CD4-positive, alpha-beta memory T cell (primary cell): ENCODE data around the gene CDK14. TPM values are rescaled to one million over a fixed set of nuclear protein-coding genes. Genes with fewer than 3 reads are reported as not detected.

Experiments used
- CTCF ChIA-PET: fragments of 350-600 bp; sonication (Branson Sonifier 250); formaldehyde crosslinking; loops from one replicate; lab custom pipeline; 2021; ENCODE audit warnings: inconsistent platforms; ENCODE audit not compliant: partially characterized antibody; lab: Charles Lee
- POLR2A ChIA-PET: fragments of 350-600 bp; sonication (Branson Sonifier 250); formaldehyde crosslinking; loops from one replicate; lab custom pipeline; 2021; ENCODE audit not compliant: partially characterized antibody; lab: Charles Lee
- DNase-seq, 5 donors: peaks; one replicate each; pipeline versions ENCODE4 v3.0.0 to v3.0.0-alpha.2; 2020 to 2022; ENCODE audit warnings: mixed read lengths in 1 of 5
- H3K27ac ChIP-seq: one replicate; pipeline ENCODE4 v1.7.0; 2013; ENCODE audit warnings: low read depth, low read length
- H3K27me3 ChIP-seq: 2 replicates; pipeline ENCODE4 v1.7.0; 2013; ENCODE audit warnings: mild to moderate bottlenecking, low read length, moderate library complexity; ENCODE audit not compliant: insufficient read depth
- H3K36me3 ChIP-seq: 2 replicates; pipeline ENCODE4 v1.7.0; 2013; ENCODE audit warnings: mild to moderate bottlenecking, low read length, moderate library complexity; ENCODE audit not compliant: insufficient read depth
- H3K4me1 ChIP-seq: 2 replicates; pipeline ENCODE4 v1.7.0; 2013; ENCODE audit warnings: mild to moderate bottlenecking, low read length, moderate library complexity; ENCODE audit not compliant: insufficient read depth
- H3K4me3 ChIP-seq, 2 donors: one replicate each; pipeline ENCODE4 v1.7.0; 2013; ENCODE audit warnings: low read length in 2 of 2, mild to moderate bottlenecking in 1 of 2
- H3K9me3 ChIP-seq, 2 donors: one replicate each; pipeline ENCODE4 v1.7.0; 2013; ENCODE audit warnings: low read length in 2 of 2, control low read depth in 1 of 2; ENCODE audit not compliant: control insufficient read depth in 1 of 2
- H3K27ac Mint-ChIP-seq, 7 donors: one replicate each; pipeline ENCODE4 v1.8.0; 2020 to 2021; ENCODE audit warnings: mixed read lengths in 7 of 7, mild to moderate bottlenecking in 6 of 7, inconsistent platforms in 3 of 7, moderate library complexity in 3 of 7
- H3K27me3 Mint-ChIP-seq, 2 donors: one replicate each; pipeline ENCODE4 v1.8.0; 2020 to 2021; ENCODE audit warnings: mixed read lengths in 2 of 2
- H3K36me3 Mint-ChIP-seq, 2 donors: one replicate each; pipeline ENCODE4 v1.8.0; 2020 to 2021; ENCODE audit warnings: mixed read lengths in 2 of 2, inconsistent platforms in 1 of 2, mild to moderate bottlenecking in 1 of 2
- H3K4me1 Mint-ChIP-seq, 4 donors: one replicate each; pipeline ENCODE4 v1.8.0; 2020 to 2021; ENCODE audit warnings: mixed read lengths in 4 of 4, mild to moderate bottlenecking in 1 of 4
- H3K4me3 Mint-ChIP-seq, 8 donors: one replicate each; pipeline ENCODE4 v1.8.0; 2020 to 2021; ENCODE audit warnings: mixed read lengths in 8 of 8, mild to moderate bottlenecking in 7 of 8, moderate library complexity in 6 of 8, inconsistent platforms in 3 of 8
- H3K9me3 Mint-ChIP-seq, 8 donors: one replicate each; pipeline ENCODE4 v1.8.0; 2020 to 2021; ENCODE audit warnings: mixed read lengths in 8 of 8, mild to moderate bottlenecking in 5 of 8, inconsistent platforms in 3 of 8, moderate library complexity in 1 of 8
- intact Hi-C: fragments of 100-400 bp; cut with micrococcal nuclease; formaldehyde crosslinking; loops from one replicate; pipeline ENCODE4 v1.15.1; 2023
- polyA plus RNA-seq, 2 donors: library from polyadenylated mRNA; unstranded; fragments of 300-500 nt; fragmentation: Illumina TruSeq; gene quantifications; one replicate each; pipeline ENCODE4 v1.2.3, GENCODE V29; 2021
- total RNA-seq, 2 experiments: library from RNA; stranded (reverse); gene quantifications; one replicate each; pipeline ENCODE4 v1.2.3, GENCODE V29; 2021

CDK14 gene
- total and polyA plus RNA-seq, 4 experiments from 2014 or later = 0.47 to 0.81 (median 0.70) TPM; not detected in 1

DNA sequence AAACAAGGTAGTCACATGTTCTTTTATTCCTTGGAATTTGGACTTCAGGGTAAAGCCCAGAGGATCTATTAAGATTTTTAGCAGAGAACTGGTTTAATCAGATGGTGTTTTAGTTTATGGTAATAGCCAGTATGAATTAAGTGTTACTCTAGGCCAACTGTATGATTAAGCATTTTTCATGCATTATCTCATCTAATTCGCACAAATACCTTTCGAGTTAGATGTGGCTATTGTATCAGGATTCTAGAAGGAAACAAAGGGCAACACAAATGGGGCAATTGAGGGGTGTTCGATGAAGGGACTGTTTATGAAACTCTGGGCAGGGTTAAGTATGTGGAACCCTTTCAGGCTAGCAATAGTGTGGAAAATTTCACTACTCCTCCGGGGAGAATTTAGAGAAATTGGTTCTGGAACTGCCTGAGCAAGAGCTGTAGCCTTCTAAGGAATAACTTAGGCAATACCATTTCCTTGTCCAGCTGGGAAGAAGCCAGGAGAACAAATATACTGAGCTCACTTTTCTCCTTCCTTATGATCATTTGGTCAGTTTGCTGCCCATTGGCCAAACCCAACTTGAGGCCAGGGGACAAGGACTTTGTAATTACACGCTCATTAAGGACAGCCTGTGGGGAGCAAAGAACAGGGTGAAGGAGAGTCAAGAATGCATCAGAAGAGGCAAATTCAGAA, 349.1 kb downstream of the CDK14 start:
- Mint-ChIP-seq H3K4me3 (no peak overlapping the region), H3K36me3 (no peaks in the 10 kb centered on the region), H3K27me3 (no peaks in the 10 kb centered on the region), H3K27ac (no peak overlapping the region), H3K4me1 (no peaks in the 10 kb centered on the region), H3K9me3 (peaks cover 0 to 6% (median 2%) of the 10 kb centered on the region in 8 donors)
- Histone ChIP-seq H3K27me3 (no peaks in the 10 kb centered on the region), H3K27ac (no peak overlapping the region), H3K36me3 (no peaks in the 10 kb centered on the region), H3K4me1 (no peaks in the 10 kb centered on the region), H3K4me3 (no peak overlapping the region), H3K9me3 (no peaks in the 10 kb centered on the region)
- no peak for DNase-seq
- CTCF ChIA-PET = no interaction called here
- POLR2A ChIA-PET = no interaction called here
- intact Hi-C loops = no loop called here

DNA sequence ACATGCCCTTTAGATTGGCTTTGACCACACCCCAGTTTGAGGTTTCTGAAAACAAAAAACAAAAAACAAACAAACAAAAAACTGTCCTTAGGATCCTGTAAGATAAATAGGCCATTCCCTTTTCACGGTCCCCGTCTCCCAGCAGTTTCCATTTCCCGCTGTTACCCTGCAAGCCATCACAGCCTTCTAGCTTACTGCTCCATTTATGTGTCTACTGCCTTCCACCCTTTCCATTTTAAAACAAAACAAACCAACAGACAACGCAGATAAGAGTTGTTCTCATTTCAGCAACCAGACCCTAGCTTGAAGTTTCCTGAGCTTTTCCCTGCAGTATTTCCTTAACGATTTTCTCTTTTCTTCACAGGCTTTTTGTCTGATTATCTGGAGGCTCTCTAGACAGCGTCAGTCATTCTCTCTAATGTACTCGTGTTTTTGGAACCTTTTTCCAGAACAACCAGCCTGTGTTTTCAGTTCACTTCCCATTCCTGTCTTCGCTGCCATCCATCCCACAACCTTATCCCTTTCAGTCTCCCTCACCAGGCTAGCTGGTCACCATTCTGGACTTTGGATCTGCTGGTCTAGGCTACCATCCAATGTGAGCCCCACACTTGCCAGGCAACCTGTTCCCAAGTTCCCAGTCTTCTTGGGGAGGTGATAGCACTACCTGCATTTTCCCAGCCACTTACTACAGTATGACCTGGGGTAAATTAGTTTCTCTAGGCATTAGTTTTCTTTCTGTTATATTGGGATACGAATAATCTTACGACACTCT, 350.8 kb downstream of the CDK14 start:
- intact Hi-C loops = no loop called here
- ChIA-PET CTCF (no interaction called here), POLR2A (no interaction called here)
- Histone ChIP-seq H3K4me3 (no peak overlapping the region), H3K27me3 (no peaks in the 10 kb centered on the region), H3K27ac (no peak overlapping the region), H3K36me3 (no peaks in the 10 kb centered on the region), H3K4me1 (no peaks in the 10 kb centered on the region), H3K9me3 (no peaks in the 10 kb centered on the region)
- Mint-ChIP-seq H3K4me3 (no peak overlapping the region), H3K27me3 (no peaks in the 10 kb centered on the region), H3K9me3 (peaks cover 0 to 6% (median 2%) of the 10 kb centered on the region in 8 donors), H3K27ac (no peak overlapping the region), H3K36me3 (no peaks in the 10 kb centered on the region), H3K4me1 (no peaks in the 10 kb centered on the region)
- DNase-seq = no peak

DNA sequence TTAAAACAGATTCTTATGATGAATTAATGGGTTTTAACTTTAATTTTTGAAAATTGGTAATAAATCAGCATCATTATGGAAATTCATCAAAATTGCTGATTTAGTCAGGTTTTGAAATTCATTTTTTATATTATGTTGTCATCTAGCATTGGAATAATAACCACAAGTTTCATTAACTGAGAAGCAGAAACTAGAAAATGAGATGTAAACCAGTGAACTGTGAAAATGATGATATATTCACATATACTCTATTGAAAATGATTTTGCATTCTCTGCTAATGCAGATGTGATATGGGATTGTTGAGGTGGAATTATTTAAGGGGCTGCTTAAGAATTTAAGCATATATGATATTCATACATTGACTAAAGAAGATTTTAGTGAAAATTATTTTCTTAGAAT, 352.0 kb downstream of the CDK14 start:
- H3K9me3 ChIP-seq = no peaks in the 10 kb centered on the region
- H3K36me3 ChIP-seq = no peaks in the 10 kb centered on the region
- no peaks in the 10 kb centered on the region for H3K36me3 Mint-ChIP-seq
- H3K4me3 ChIP-seq = no peak overlapping the region
- no peak overlapping the region for H3K4me3 Mint-ChIP-seq
- H3K9me3 Mint-ChIP-seq = peaks cover 0 to 6% (median 1%) of the 10 kb centered on the region in 8 donors
- no peak overlapping the region for H3K27ac ChIP-seq
- CTCF ChIA-PET = no interaction called here
- H3K27ac Mint-ChIP-seq = no peak overlapping the region
- no peak for DNase-seq
- H3K27me3 Mint-ChIP-seq = no peaks in the 10 kb centered on the region
- POLR2A ChIA-PET = no interaction called here
- H3K4me1 Mint-ChIP-seq = no peaks in the 10 kb centered on the region
- H3K4me1 ChIP-seq = no peaks in the 10 kb centered on the region
- H3K27me3 ChIP-seq = no peaks in the 10 kb centered on the region
- intact Hi-C loops = no loop called here

DNA sequence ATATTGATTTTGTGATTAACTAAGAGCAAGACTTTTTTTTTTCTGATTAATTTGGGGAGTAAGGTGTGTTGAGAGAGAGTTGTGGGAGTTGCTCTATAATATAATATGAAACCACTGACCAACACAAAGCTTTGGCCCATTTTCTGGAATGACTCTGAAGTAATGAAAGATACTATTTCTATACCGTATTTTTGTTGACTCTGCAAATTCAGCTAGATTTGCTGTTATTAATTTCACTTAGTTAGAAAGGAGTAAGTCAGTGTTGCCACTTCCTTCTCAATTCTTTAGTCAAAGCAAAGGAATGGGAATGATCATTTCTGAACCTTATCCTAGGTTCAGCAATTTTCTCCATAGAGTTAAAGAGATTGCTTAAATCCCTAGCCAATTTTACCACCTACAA, 355.1 kb downstream of the CDK14 start:
- Mint-ChIP-seq H3K4me3 (no peak overlapping the region), H3K36me3 (no peaks in the 10 kb centered on the region), H3K4me1 (no peaks in the 10 kb centered on the region), H3K27me3 (no peaks in the 10 kb centered on the region), H3K9me3 (no peaks in the 10 kb centered on the region), H3K27ac (no peak overlapping the region)
- DNase-seq = no peak
- Histone ChIP-seq H3K27ac (no peak overlapping the region), H3K4me1 (no peaks in the 10 kb centered on the region), H3K4me3 (no peak overlapping the region), H3K9me3 (no peaks in the 10 kb centered on the region), H3K27me3 (no peaks in the 10 kb centered on the region), H3K36me3 (no peaks in the 10 kb centered on the region)
- intact Hi-C loops = no loop called here
- POLR2A ChIA-PET = no interaction called here
- CTCF ChIA-PET = interaction anchor here (1.4 kb wide), 1 partner anchor 21 kb away, joined by 3 read pairs; no protein-coding TSS in a partner anchor

DNA sequence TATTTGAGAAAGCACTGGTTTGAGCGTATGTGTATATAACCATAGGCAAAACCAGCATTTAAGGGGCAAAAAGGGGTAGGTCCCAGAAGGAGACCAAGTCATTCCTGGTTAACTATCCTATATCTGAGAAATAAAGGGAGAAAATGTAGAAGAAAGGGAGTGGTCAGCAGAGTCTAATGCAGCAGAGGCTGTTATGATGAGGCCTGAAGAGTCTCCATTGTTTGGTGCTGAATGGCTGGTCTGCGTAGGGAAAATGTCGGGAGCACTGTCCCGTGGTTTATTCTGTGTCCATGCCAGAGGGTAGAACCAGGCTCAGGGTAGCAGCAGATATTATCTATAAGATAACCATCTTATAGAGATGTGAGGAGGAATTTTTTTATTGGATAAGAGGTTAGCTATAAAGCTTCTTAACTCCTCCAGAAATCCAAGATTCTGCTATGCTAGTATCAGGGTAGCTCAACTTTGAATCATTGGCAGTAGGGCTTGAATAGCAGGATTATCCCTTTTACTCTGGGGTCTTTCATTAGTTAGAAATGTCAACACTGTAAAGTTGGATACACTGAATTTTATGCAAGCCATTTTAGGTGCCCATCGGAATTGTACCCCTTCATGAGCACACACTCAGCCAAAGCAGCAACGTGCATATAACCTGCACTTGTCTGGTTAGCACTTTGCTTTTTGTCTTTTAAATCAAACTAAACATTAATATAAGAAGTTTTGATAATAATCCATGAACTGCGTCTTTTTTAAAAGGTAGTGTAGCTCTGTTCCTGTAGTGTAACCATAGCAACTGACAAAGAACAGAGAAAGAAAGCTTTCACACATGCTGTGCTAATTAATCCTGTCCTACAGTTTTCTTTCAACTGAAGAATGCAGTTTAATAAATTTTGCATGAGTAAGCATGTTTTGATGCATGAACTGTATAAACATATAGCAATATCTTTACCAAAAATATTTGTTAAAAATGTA, 356.1 kb downstream of the CDK14 start:
- H3K4me1 Mint-ChIP-seq = no peaks in the 10 kb centered on the region
- no peak for DNase-seq
- intact Hi-C loops = no loop called here
- H3K4me3 ChIP-seq = no peak overlapping the region
- no peak overlapping the region for H3K4me3 Mint-ChIP-seq
- CTCF ChIA-PET = interaction anchor here (1.4 kb wide), 1 partner anchor 22 kb away, joined by 3 read pairs; no protein-coding TSS in a partner anchor
- H3K27ac Mint-ChIP-seq = no peak overlapping the region
- no peaks in the 10 kb centered on the region for H3K36me3 ChIP-seq
- POLR2A ChIA-PET = no interaction called here
- no peaks in the 10 kb centered on the region for H3K9me3 ChIP-seq
- H3K27ac ChIP-seq = no peak overlapping the region
- no peaks in the 10 kb centered on the region for H3K36me3 Mint-ChIP-seq
- no peaks in the 10 kb centered on the region for H3K9me3 Mint-ChIP-seq
- H3K4me1 ChIP-seq = no peaks in the 10 kb centered on the region
- no peaks in the 10 kb centered on the region for H3K27me3 ChIP-seq
- no peaks in the 10 kb centered on the region for H3K27me3 Mint-ChIP-seq

DNA sequence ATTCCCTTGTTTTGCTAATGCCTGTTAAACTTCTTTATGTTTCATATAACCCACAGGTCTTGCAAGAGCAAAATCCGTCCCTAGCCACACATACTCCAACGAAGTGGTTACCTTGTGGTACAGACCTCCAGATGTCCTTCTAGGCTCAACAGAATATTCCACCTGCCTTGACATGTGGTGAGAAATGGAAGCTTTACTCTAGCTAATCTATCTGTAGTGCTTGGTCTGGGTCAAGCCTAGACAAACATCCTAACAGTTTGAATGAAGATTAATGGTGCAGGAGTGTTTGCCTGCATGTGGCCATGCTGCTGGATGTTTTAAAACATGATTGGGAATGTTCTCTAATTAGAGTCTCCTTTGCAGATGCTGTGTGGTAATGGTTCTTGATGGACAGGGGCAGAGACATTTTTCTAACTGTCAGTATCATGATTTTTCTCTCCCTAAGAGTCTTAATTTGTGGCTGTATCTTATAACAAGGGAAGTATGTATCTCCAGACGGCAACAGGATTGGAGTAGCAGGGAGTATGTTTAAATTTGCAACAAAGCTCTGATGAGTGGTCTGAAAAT, 359.6 kb downstream of the CDK14 start:
- H3K4me3 Mint-ChIP-seq = no peak overlapping the region
- no peaks in the 10 kb centered on the region for H3K4me1 Mint-ChIP-seq
- H3K4me3 ChIP-seq = no peak overlapping the region
- CTCF ChIA-PET = no interaction called here
- POLR2A ChIA-PET = no interaction called here
- DNase-seq = no peak
- H3K27me3 ChIP-seq = no peaks in the 10 kb centered on the region
- H3K9me3 ChIP-seq = no peaks in the 10 kb centered on the region
- intact Hi-C loops = no loop called here
- peaks cover 0 to 4% (median 0%) of the 10 kb centered on the region in 8 donors for H3K9me3 Mint-ChIP-seq
- H3K27me3 Mint-ChIP-seq = no peaks in the 10 kb centered on the region
- no peak overlapping the region for H3K27ac ChIP-seq
- no peaks in the 10 kb centered on the region for H3K4me1 ChIP-seq
- H3K27ac Mint-ChIP-seq = no peak overlapping the region
- no peaks in the 10 kb centered on the region for H3K36me3 Mint-ChIP-seq
- H3K36me3 ChIP-seq = no peaks in the 10 kb centered on the region
